Liver (tissue), 9 donors: Measurements from ENCODE around the gene MUC2. TPM values are rescaled to one million over a fixed set of nuclear protein-coding genes. Genes with fewer than 3 reads are reported as not detected.

Experiments
- DNase-seq: peaks from one replicate; pipeline ENCODE4 v3.0.0-alpha.2; 2017; ENCODE audit warnings: low spot score
- H3K27ac ChIP-seq, 2 donors: one replicate each; pipeline ENCODE4 v1.7.0; 2013; ENCODE audit warnings: inconsistent platforms in 2 of 2, low read length in 2 of 2, control low read depth in 1 of 2, low read depth in 1 of 2, mild to moderate bottlenecking in 1 of 2
- H3K27me3 ChIP-seq, 4 donors: one replicate each; pipeline versions ENCODE4 v1.6.1 to v1.7.0; 2013; ENCODE audit warnings: low read length in 3 of 4, inconsistent platforms in 1 of 4, mild to moderate bottlenecking in 1 of 4, moderate library complexity in 1 of 4; ENCODE audit not compliant: control insufficient read depth in 4 of 4, insufficient read depth in 4 of 4
- H3K36me3 ChIP-seq, 4 donors: one replicate each; pipeline versions ENCODE4 v1.6.1 to v1.7.0; 2013; ENCODE audit warnings: low read length in 3 of 4, mild to moderate bottlenecking in 3 of 4, low read depth in 1 of 4, moderate library complexity in 1 of 4; ENCODE audit not compliant: control insufficient read depth in 4 of 4, insufficient read depth in 3 of 4
- H3K4me1 ChIP-seq, 4 donors: one replicate each; pipeline versions ENCODE4 v1.6.1 to v1.7.0; 2013; ENCODE audit warnings: low read length in 3 of 4, mild to moderate bottlenecking in 3 of 4, moderate library complexity in 1 of 4; ENCODE audit not compliant: control insufficient read depth in 4 of 4, insufficient read depth in 4 of 4
- H3K4me3 ChIP-seq, 3 donors: one replicate each; pipeline versions ENCODE4 v1.6.1 to v1.7.0; 2013; ENCODE audit warnings: low read length in 3 of 3, control low read depth in 1 of 3, low read depth in 1 of 3, mild to moderate bottlenecking in 1 of 3
- H3K9ac ChIP-seq, 2 donors: one replicate each; pipeline ENCODE4 v1.7.0; 2013; ENCODE audit warnings: low read length in 2 of 2, mild to moderate bottlenecking in 2 of 2, moderate library complexity in 2 of 2, control low read depth in 1 of 2, low read depth in 1 of 2
- H3K9me3 ChIP-seq, 4 donors: one replicate each; pipeline versions ENCODE4 v1.6.1 to v1.7.0; 2013; ENCODE audit warnings: low read length in 3 of 4; ENCODE audit not compliant: control insufficient read depth in 4 of 4
- CTCF ChIP-seq: fragments of 150-350 bp; IDR thresholded peaks from 2 replicates; pipeline ENCODE4 v1.5.1; 2017; ENCODE audit warnings: improper control_type of control experiment, low read depth, low read length; ENCODE audit not compliant: missing input control
- FOXA1 ChIP-seq: IDR thresholded peaks from 2 replicates; pipeline ENCODE4 v1.6.1; 2016; ENCODE audit warnings: antibody characterized with exemption
- FOXA2 ChIP-seq: IDR thresholded peaks from 2 replicates; pipeline ENCODE4 v1.6.1; 2016; ENCODE audit warnings: antibody characterized with exemption
- GABPA ChIP-seq, 2 donors: IDR thresholded peaks in 1 of 2; conservative IDR thresholded peaks in 1 of 2; 2 replicates each; pipeline ENCODE4 v1.6.1; 2016; ENCODE audit warnings: antibody characterized with exemption in 2 of 2, mild to moderate bottlenecking in 1 of 2, moderate library complexity in 1 of 2
- HNF4G ChIP-seq: IDR thresholded peaks from 2 replicates; pipeline ENCODE4 v1.6.1; 2016; ENCODE audit warnings: antibody characterized with exemption
- JUND ChIP-seq, 2 donors: IDR thresholded peaks; 2 replicates each; pipeline ENCODE4 v1.6.1; 2016; ENCODE audit warnings: antibody characterized with exemption in 2 of 2
- MAX ChIP-seq: IDR thresholded peaks from 2 replicates; pipeline ENCODE4 v1.6.1; 2016; ENCODE audit warnings: antibody characterized with exemption
- NR2F2 ChIP-seq: IDR thresholded peaks from 2 replicates; pipeline ENCODE4 v1.6.1; 2016; ENCODE audit warnings: antibody characterized with exemption
- RAD21 ChIP-seq, 2 donors: IDR thresholded peaks; 2 replicates each; pipeline ENCODE4 v1.6.1; 2016; ENCODE audit warnings: antibody characterized with exemption in 2 of 2, mild to moderate bottlenecking in 2 of 2
- REST ChIP-seq: IDR thresholded peaks from 2 replicates; pipeline ENCODE4 v1.6.1; 2016; ENCODE audit warnings: antibody characterized with exemption, mild to moderate bottlenecking
- SP1 ChIP-seq: IDR thresholded peaks from 2 replicates; pipeline ENCODE4 v1.6.1; 2018; ENCODE audit warnings: antibody characterized with exemption, mild to moderate bottlenecking
- TAF1 ChIP-seq: conservative IDR thresholded peaks from 2 replicates; pipeline ENCODE4 v1.6.1; 2016; ENCODE audit warnings: antibody characterized with exemption, mild to moderate bottlenecking
- YY1 ChIP-seq: IDR thresholded peaks from 2 replicates; pipeline ENCODE4 v1.6.1; 2016; ENCODE audit warnings: antibody characterized with exemption, mild to moderate bottlenecking
- ZBTB33 ChIP-seq: IDR thresholded peaks from 2 replicates; pipeline ENCODE4 v1.6.1; 2016; ENCODE audit warnings: antibody characterized with exemption
- WGBS: extraction: QIAGEN DNeasy Blood & Tissue Kit; methylation state at CpG from one replicate; pipeline ENCODE4 v1.1.7; 2013; 5-methylcytosine and 5-hydroxymethylcytosine counted together
- polyA plus RNA-seq, 2 donors: library from polyadenylated mRNA; stranded (reverse) in 1 of 2; unstranded in 1 of 2; fragments of 200-250 nt in 1 of 2; fragments of >200 nt in 1 of 2; fragmentation: Nextera tagmentation in 1 of 2; extraction: Ambion mirVana in 1 of 2; gene quantifications; one replicate each; pipeline versions ENCODE4 v1.2.1 to v1.2.3, GENCODE V29; 2013 to 2015
- total RNA-seq, 2 donors: library from RNA; depleted of rRNA; stranded (reverse); fragments of >200 nt; gene quantifications; one replicate each; pipeline ENCODE4 v1.2.3, GENCODE V29; 2014
- donor health status: healthy.
- donor health status: healthy.
- donor health status: healthy.
- donor health status: healthy.
- donor health status: healthy.

Gene MUC2
- total and polyA plus RNA-seq, 4 donors, result under 0.01 TPM; not detected in 3

DNA sequence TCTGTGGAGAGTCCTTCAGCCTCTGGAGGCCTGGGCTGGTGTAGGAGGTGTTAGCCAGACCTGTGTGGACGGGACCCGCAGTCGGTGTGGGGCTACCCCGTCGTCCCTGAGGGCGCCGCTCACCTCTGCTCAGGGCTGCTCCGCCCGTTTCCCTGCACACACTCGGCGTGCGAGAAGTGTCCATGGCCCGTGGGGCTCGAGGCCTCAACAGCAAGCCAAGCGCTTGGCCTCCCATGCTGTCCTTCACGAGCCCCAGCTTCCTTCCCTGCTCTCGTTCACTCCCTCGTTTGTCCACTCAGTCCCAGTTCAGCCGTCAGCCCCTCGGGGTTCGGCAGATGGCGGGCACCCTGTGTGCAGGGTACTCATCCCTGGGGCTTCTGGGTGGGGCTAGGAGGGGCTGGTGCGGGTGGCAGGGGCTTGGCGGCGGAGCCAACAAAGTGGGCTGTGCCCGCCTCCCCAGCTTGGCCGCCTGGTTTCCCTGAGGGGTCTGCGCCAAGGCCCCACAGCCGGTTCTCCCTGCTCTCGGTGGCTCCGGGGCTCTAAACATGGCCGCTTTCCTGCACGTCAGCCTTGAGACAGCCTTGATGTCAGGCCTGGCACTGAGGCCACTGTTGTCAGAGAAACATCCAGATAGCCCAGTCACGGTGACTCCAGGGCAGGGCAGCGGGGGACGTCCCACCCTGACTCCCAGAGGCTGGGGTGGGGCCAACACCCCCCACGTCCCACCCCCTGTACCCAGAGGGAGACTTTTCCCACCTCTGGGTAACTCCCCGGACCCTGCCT, 41.5 kb upstream of the MUC2 start:
- H3K36me3 ChIP-seq, result no peaks in the 10 kb centered on the region
- no peaks in the 10 kb centered on the region for H3K4me1 ChIP-seq
- no peak for DNase-seq
- H3K9me3 ChIP-seq, result no peaks in the 10 kb centered on the region
- no peaks in the 10 kb centered on the region for H3K27me3 ChIP-seq
- H3K4me3 ChIP-seq, result no peak overlapping the region
- H3K27ac ChIP-seq, result no peak overlapping the region
- no peak overlapping the region for H3K9ac ChIP-seq
- 85% methylated on average over 38 of the region's 38 CpGs for WGBS
- TF ChIP-seq HNF4G, result no peak
- no peak for TF ChIP-seq JUND (IDR thresholded peaks at IDR 0.05)
- TF ChIP-seq TAF1, result no peak
- TF ChIP-seq FOXA1, result no peak
- TF ChIP-seq NR2F2, result no peak
- TF ChIP-seq YY1, result no peak
- no peak for TF ChIP-seq RAD21 (IDR thresholded peaks at IDR 0.05)
- TF ChIP-seq GABPA (IDR thresholded peaks at IDR 0.05 in 1 of 2, conservative IDR thresholded peaks at IDR 0.05 in 1 of 2), result no peak
- TF ChIP-seq CTCF, result no peak
- TF ChIP-seq FOXA2, result no peak
- no peak for TF ChIP-seq ZBTB33
- no peak for TF ChIP-seq REST
- TF ChIP-seq MAX, result no peak

DNA sequence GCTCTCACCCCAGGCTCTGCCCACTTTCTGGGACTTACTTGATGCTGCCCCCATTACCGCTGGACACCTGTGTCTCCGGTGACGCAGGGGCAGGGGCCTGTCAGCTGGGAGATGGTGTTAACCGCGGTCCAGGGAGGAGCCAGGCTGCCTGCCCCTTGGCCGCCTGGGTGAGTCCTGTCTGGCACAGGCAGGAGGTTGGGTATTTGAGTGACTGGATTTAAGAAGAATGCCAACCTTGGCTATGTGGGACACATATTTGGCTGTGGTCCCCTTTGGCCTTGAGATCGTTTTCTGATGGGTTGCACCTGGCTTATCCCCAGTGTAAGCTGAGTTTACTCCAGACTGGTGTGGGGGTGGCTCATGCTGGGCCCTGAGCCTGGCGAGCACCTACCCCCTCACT, 40.7 kb upstream of the MUC2 start:
- H3K4me3 ChIP-seq, result no peak overlapping the region
- H3K4me1 ChIP-seq, result no peaks in the 10 kb centered on the region
- no peak for DNase-seq
- no peak overlapping the region for H3K27ac ChIP-seq
- no peaks in the 10 kb centered on the region for H3K36me3 ChIP-seq
- H3K27me3 ChIP-seq, result no peaks in the 10 kb centered on the region
- no peak overlapping the region for H3K9ac ChIP-seq
- 78% methylated on average over 8 of the region's 8 CpGs for WGBS
- H3K9me3 ChIP-seq, result no peaks in the 10 kb centered on the region
- no peak for TF ChIP-seq SP1
- TF ChIP-seq CTCF, result no peak
- TF ChIP-seq GABPA (IDR thresholded peaks at IDR 0.05 in 1 of 2, conservative IDR thresholded peaks at IDR 0.05 in 1 of 2), result no peak
- no peak for TF ChIP-seq TAF1
- TF ChIP-seq MAX, result no peak
- no peak for TF ChIP-seq NR2F2
- TF ChIP-seq HNF4G, result no peak
- no peak for TF ChIP-seq JUND (IDR thresholded peaks at IDR 0.05)
- TF ChIP-seq ZBTB33, result no peak
- no peak for TF ChIP-seq FOXA1
- TF ChIP-seq RAD21 (IDR thresholded peaks at IDR 0.05), result no peak
